CD1c-positive myeloid dendritic cell (primary cell): ENCODE measurements around the gene EIF2S2.

ENCODE experiments used
- DNase-seq: peaks from one replicate; pipeline ENCODE4 v3.0.0-alpha.2; 2016; ENCODE audit errors: extremely low spot score

The EIF2S2 gene

DNA sequence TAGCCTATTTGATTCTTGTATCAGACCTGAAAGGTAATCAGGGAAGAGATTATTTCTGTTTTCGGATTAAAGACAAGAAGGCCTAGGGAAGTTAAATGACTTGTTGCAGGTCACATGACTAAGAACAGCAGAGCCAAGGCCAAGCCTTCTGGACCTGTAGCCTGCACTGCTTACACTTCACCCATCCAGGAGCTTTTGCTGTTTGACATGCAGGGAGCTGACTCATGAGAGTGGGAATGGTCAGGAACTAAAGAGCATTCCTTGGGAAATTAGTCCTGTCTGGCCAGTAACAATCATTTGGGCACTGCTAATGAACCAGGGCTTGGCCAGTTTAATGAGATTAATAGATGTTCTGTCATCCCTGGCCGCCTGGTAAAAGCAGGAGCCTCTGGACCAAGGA lies 46.8 kb downstream of the EIF2S2 start:
- DNase-seq = no peak

DNA sequence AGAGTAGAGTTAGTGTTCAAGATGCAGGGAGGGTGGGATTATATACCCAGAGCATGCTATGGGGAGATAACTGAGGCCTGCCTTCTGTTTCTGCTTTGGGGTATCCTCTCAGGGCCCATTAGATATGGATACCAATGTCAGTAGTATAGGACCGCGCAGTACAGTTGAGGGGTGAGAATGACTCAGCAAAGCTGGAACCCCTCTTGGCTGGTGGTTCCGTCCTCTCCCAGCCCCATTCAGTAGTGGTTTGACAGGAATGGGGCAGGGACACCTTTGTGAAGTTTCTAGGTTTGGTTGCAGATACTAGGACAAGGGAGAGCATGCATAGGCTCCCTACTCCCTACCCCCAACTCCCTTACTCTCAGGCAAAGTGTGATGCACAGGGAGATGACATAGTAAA lies 47.8 kb downstream of the EIF2S2 start:
- no peak for DNase-seq

DNA sequence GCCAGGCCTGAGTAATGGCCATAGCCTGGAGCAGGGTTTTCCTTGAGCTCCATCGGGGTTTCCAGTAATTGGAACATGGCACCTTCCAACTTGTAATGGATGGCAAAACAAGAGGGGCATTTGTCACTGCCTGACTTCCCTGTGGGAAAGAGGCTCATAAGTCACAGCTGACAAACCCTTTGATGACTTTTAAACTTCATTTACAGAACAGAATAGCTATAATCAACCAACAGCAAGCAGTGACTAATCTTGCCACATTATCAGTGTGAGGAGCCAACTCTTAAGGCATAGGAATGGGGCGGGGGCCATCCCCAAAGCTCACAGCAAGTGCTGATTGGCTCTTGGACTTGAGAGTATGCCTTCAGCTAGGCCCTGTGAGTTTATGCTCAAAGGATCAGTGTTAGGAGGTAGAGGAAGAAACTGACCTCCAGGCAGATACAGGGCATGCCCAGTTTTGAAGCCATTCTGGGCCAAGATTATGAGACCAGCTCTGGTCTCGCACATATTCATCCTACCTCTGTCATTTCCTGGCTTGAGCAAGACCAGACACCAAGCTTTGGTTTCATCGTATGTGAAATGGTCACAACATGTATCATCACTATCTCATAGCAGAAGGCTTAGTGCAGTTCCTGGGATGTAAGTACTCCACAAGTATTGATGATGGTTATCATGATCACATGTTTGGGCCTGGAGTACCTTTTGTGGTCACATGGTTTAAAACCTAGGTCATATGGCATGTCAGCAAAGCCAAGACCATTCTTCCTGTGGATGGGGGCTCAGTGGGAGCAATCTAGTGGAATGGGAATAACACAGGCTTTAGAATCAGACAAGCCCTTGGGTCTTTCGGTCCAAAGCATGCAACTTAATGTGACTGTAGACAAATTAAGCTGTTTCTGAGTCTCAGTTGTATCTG lies 49.2 kb downstream of the EIF2S2 start:
- no peak for DNase-seq

DNA sequence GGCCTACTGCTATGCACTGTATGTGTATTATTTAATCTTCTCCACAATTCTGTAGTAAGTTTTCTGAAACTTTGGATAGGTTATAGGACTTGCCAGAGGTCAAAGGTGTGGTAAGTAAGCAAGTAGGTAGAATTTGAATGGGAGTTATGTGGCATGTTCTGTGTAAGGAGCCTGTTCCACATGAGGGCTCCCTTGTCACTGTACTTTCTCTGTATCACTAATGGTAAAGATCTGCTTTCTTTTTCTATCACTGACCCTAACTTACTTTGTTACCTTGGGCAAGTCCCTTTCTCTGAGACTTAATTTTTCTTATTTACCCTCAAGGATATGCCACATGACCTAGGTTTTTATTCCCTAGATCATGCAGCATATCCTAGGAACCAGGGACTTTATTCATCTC lies 50.3 kb downstream of the EIF2S2 start:
- DNase-seq = no peak

DNA sequence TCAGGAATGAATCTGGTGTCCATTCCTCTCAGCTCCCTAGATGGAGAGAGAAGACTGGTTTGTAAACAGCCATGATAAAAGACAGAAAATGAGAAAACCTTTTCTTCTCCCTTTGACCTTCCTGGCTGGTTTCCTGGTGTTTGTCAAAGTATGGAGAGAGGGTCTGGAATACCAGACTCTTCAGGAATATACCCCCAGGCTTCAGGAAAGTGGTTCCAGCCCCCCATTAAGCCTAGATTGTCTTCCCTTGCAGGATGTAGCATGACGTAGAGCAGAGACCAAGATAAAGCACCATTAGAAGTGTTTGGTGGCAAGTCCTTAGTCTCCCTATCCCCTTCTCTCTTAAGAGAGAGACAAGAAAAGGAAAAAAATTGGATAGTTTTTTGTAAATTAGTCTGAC lies 51.1 kb downstream of the EIF2S2 start:
- no peak for DNase-seq

DNA sequence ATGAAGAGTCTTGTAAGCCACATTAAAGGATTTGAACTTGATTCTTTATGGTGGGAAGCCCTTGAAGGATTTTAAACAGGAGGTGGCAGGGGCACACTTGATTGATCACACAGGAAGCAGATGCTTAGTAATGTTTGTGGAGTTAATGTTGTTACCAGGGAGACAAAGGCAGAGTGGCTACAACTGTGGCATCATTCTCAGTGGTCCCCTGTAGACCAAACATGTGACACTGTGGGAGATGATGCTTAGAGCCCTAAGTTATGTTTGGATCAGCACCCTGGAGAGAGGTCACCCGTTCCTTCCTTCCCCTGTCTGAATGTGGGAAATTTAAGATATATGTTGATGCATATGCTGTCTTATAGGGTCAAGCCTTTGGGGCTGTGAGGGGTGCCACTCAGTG lies 53.2 kb downstream of the EIF2S2 start:
- DNase-seq = no peak

DNA sequence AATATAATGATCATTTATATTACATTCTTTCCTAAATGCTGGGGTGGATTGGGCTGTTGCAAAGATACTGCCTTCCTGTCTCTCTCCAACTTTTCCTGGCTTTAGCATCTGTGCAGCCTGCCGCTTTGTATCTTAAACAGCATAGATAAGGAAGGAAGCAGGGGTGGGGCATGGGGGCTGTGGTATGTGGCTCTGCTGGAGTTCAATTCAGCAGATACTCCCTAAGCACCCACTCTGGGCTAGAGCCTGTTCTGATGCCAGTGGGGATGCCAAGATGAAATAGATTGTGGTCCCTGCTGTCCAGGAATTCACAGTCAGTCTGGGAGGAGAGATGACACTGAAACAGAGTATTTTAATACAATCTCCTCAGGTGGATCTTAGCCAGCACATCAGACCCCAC lies 56.8 kb downstream of the EIF2S2 start:
- no peak for DNase-seq

DNA sequence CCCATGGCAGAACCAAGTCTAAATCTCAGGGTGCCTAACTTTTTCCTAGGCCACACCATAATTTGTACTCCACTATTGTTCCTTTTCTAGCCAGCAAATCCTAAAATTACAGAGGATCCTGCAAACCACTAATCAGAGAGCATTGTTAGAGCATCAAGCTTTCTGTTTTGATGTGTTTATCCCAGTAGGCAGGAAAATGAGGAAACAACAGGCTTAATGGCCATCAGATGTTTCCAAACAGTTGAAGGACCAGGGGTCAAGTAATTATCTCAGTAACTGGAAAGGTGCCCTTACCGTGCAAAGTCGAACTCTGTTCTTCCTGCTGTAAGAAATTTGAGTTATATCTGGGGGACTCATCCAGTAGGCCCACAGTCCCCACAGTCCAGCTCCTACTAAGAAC lies 59.6 kb downstream of the EIF2S2 start:
- DNase-seq = peak; percentile 37

DNA sequence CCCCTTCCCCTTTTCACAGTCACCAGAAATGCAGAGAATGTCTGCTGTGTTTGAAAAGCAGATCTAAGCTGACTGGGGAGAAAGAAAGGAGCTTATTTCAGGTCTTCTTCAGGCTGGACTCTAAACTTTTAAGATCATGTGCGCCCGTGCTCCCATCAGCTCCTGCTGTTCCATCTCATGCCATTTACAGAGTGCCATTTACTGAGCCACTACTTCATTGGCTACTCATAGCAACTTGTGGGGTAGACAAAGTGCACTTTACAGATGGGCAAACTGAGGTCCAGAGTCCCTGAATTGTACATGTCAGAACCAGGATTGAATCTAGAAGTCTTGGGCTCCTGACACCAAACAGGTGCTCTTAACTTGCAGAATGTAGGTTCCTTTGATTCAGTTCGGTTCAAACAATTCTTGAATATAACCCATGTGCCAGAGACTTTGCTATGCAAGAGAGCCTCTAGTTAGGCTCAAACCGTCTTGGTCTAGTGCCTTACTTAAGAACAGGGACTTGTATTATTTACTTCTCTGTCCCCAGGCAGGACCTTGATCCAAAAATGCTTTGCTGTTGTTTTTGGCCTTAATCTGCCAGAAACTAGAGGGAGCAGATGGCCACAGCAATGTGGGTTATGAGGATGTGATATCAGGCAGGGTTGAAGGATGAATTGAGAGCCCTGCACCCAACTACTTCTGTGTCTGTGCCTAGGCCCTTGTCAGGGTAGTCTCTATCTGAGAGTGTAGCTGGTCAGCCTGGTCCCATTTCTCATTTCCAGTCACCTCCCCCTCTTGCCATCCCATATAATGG lies 61.9 kb downstream of the EIF2S2 start:
- DNase-seq = no peak

DNA sequence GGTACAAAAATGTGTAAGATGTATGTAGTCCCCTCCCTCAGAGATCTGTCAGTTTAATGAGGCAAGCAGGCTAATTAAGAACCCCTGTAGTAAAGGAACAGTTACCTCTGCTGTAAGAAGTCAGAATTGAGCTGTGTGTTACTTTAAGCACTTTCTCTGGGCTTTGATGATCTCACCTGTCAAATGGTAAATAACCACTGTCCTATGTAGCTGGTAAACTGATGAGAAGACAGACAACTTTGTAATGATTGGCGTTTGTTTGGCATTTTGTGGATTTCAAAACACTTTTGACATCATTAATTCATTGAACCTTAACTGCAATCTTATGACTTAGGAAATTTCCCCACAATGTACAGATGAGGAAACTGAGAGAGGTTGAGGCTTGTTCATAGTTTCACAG lies 62.7 kb downstream of the EIF2S2 start:
- no peak for DNase-seq

DNA sequence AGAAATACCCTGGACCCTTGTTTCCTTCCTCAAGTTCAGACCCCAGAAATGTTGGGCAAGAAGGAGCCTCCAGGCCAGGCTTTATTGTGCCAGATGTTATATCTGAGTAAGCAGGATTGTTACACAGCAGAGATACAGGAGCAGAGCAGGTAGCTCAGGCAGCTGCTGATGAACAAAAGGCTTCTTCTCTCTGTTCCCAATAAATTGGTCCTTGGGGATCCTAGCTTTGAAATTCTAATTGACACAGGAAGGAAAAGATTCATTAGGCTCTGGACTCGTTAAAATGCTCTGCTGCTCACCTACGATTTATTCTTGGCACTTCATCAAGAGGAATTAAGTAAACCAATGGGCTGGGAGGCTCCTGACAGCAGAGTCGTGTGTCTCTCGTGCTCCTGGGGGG lies 64.1 kb downstream of the EIF2S2 start:
- no peak for DNase-seq

DNA sequence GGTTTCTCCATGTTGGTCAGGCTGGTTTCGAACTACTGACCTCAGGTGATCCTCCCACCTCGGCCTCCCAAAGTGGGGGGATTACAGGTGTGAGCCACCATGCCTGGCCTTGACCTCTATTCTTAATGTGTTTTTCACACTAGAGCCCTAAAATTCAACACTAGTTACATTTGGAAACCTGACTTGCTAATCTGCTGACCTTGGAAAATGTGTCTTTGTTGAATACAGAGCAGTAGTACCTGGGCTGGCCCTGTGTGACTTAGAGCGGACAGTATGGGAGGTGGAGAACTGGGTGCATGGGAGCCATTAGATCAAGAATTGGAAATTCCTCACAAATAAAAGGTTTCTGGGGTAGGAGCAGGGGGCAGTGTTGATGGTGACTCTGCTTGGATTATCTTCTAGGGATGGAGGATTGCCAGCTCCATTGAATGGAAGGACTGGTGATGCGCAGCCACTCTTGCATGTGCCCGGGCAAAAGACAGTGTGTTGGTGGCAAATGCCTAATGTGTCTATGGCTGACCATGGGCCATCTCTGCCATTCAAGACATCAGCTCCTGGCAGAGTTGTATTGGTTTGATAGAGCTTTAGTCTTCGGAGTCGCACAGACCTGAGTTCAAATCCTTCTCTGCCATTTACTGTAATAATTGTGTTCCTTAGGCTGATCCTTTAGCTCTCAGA lies 64.9 kb downstream of the EIF2S2 start:
- no peak for DNase-seq

DNA sequence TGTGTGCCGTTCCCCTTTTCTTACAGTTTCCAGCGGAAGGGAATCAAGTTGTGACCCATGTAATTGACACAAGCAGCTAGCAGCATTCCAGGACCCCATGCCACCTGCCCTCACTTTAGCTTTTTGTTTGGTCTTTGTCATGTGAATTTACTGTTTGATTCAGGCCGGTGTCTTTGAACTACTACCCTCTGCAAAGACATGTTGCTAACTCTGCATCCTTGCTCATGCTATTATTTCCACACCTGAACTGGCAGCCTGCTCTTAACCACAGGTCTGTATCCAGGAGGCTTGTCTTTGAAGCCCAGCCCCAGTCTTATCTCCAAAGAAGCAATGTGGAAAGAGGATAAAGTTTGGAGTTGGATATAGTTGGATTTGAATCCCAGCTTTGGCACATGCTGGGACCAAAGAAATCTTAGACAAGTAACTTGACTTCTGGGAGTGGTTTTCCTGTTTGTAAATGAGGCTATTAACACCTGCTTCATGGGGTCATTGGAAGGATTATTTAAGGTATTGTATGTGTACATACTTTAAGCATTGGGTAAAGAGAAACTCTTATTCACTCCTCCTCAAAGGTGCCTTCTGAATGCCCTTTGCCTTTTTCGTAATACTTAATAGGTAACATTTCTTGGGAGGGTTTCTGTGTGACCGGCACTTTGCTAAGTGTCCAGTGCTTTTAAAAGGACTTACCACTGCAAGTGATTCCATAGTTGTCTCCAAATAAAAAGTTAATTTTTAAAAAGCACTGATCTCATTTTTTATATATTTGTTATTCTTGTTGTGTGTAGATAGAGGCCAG lies 65.9 kb downstream of the EIF2S2 start:
- DNase-seq = no peak

DNA sequence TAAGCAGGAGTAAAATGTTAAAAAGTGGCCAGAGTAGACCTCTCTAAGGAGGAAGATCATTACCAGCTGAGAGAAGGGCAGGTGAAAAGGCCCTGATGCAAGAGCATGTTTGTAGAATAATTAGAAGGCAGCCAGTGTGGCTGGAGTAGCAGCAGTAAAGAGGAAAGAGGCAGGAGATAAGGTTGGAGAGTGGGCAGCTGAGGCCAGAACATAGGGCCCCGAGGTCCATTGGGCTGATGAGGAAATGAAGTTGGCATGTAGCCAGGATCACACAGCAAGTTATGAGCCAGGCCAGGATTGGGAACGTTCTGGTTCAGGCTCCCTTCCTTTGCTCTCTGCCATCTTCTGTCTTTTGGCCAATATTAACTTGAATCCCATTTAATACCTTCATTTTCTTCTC lies 66.7 kb downstream of the EIF2S2 start:
- peak; percentile 49 for DNase-seq

DNA sequence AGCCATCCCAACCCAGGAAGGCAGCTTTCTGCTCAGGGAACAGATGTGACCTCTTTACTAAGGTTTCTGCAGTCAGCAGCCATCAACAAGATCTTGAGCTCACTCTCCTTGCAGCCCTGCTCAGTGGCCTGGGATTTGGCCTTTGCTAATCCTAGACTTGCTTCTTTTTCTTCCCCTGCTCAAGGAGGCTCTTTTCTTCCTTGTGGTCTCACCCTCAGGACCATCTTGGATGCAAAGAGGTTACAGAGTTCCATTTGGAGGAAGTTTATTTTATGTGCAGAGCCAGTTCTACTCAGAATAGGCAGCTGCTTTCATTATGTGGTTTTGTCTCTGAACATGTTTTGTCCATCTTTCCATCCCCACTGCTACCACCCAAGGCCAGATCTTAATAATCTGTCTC lies 69.0 kb downstream of the EIF2S2 start:
- no peak for DNase-seq

DNA sequence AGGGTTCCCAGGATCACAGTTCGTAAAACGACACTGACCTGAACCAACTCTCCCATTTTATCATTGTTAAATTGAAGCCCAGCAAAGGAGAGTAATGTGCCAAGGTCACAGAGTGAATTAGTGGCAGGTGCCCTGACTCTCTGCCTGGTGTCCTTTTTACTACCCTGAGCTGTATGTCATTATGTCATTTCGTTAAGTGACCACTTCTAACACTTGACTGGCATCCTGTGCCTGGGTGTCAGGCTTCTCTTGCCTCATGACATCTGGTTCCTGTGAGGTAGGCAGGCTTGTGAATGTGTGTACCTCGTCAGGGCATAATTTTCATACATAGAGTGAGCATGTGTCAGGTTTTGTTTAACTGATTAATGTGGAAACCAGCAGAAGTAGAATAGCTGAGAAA lies 69.8 kb downstream of the EIF2S2 start:
- DNase-seq = no peak

DNA sequence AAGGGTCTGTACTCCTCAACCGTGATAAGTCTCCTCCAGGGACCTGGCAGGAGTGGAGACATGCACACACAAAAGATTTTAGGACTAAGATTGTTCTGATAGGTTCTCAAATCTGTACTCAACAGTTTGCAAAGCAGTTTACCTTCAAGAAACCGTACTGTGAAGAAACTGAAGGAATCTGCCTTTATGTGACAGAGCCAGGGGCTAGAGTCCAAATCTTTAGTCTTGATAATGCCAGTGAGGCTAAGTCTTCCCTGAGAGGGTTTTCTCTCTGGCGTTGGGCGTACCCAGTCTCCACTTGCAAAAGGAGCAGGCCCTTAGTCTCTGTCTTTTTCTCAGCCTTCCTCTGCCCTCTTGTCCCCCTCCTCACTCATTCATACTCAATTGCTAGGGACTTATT lies 70.8 kb downstream of the EIF2S2 start:
- no peak for DNase-seq

DNA sequence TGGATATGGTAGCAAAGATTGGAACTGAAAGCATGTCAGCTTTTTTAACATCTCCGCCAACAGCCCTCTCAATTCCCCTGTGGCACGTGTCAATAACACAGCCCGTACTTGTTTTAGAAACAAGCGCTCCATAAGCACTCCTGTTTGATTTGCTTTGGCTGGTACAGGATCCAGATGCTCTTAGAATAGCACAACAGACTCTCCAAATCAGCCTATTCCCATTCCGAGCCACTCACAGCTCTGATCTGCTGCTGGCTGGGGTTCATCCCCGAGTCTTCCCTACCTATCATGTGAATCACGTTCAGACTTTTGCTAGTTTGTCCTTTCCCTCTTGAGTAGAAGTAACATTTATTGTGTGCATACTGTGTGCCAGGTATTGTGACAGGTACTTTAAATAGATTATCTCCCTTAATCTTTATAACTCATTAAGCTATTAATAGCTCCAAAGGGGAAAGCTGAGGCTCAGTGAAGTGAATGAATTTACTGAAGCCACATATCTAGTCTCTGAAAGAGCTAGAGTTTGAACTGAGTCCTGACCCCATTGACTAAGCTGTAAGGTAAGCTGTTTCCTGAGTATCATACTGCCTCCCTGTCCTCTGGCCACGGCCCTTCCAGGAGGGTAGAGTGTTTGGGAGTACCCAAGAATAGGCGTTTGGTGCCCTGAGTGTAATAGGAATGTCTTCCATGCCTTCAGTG lies 71.6 kb downstream of the EIF2S2 start:
- no peak for DNase-seq
